HepG2 (cell line): ENCODE results near the gene EPSTI1. TPM values are rescaled to one million over a fixed set of nuclear protein-coding genes. Genes with fewer than 3 reads are reported as not detected.

Source experiments
- ASH2L ChIP-seq: fragments of 300-600, 200-600 bp; sonication (generic); IDR thresholded peaks from 2 replicates; pipeline ENCODE4 v1.7.0; 2017; ENCODE audit warnings: low read depth, mild to moderate bottlenecking, moderate library complexity, mixed read lengths, low read length; ENCODE audit not compliant: insufficient read length
- ATF7-NPFF ChIP-seq: sonication (generic); formaldehyde crosslinking; IDR thresholded peaks from 2 replicates; pipeline ENCODE4 v1.8.1; 2023; ENCODE audit warnings: mild to moderate bottlenecking, low read depth, missing genetic modification reagents, moderate library complexity
- BHLHE40 ChIP-seq: IDR thresholded peaks from 2 replicates; pipeline ENCODE4 v1.6.1; 2011; ENCODE audit warnings: low read length, improper control_type of control experiment
- DMAP1 ChIP-seq: IDR thresholded peaks from 2 replicates; pipeline ENCODE4 v1.6.1; 2016
- THAP11 ChIP-seq: IDR thresholded peaks from 2 replicates; pipeline ENCODE4 v1.6.1; 2016; ENCODE audit warnings: missing biosample characterization, missing genetic modification reagents
- ZNF235 ChIP-seq: sonication (generic); formaldehyde crosslinking; IDR thresholded peaks from 2 replicates; pipeline ENCODE4 v1.8.1; 2023; ENCODE audit warnings: mild to moderate bottlenecking, missing genetic modification reagents, borderline replicate concordance
- ZNF34 ChIP-seq: sonication (generic); formaldehyde crosslinking; IDR thresholded peaks from 2 replicates; pipeline ENCODE4 v1.4.0; 2020; ENCODE audit warnings: mild to moderate bottlenecking, missing genetic modification reagents, borderline replicate concordance
- ZNF839 ChIP-seq: sonication (generic); formaldehyde crosslinking; IDR thresholded peaks from 2 replicates; pipeline ENCODE4 v1.4.0; 2020; ENCODE audit warnings: missing genetic modification reagents, mild to moderate bottlenecking, borderline replicate concordance
- polyA plus RNA-seq, 8 experiments: library from polyadenylated mRNA; depleted of rRNA in 3 of 8; stranded (reverse) in 7 of 8; unstranded in 1 of 8; fragments of >200 nt; fragmentation: Illumina TruSeq in 4 of 8; extraction: Trizol in 4 of 8; gene quantifications; 2 replicates each; pipeline versions ENCODE4 v1.2.1 to v1.2.3, GENCODE V29; 2011 to 2016; ENCODE audit warnings: low read depth in 4 of 8, missing spikeins in 1 of 8, mixed read lengths in 1 of 8; ENCODE audit not compliant: insufficient read depth in 1 of 8
- total RNA-seq, 5 experiments: library from RNA; depleted of rRNA; stranded (reverse); fragments of >200 nt; fragmentation: Illumina TruSeq; extraction: Trizol; gene quantifications; 2 replicates each; pipeline ENCODE4 v1.2.3, GENCODE V29; 2016; ENCODE audit warnings: low read depth in 1 of 5
- TF ChIP-seq, protein P1 (sequence below): sonication (generic); formaldehyde crosslinking; IDR thresholded peaks from 2 replicates; pipeline ENCODE4 v1.4.0; 2020; ENCODE audit warnings: low read depth, missing genetic modification reagents
- TF ChIP-seq, protein P2 (sequence below), 2 experiments: sonication (generic) in 1 of 2; formaldehyde crosslinking in 1 of 2; IDR thresholded peaks; 2 replicates each; pipeline versions ENCODE4 v1.5.1 to v1.6.1; 2011 to 2020; ENCODE audit warnings: borderline replicate concordance in 1 of 2, low read depth in 1 of 2, low read length in 1 of 2, mild to moderate bottlenecking in 1 of 2, missing genetic modification reagents in 1 of 2, moderate library complexity in 1 of 2
- TF ChIP-seq, protein P3 (sequence below): sonication (generic); formaldehyde crosslinking; IDR thresholded peaks from 2 replicates; pipeline ENCODE4 v1.4.0; 2020; ENCODE audit warnings: missing genetic modification reagents
- TF ChIP-seq, protein P4 (sequence below): sonication (generic); formaldehyde crosslinking; IDR thresholded peaks from 2 replicates; pipeline ENCODE4 v1.4.0; 2020; ENCODE audit warnings: missing genetic modification reagents, low read depth, mild to moderate bottlenecking, borderline replicate concordance
- TF ChIP-seq, protein P5 (sequence below): sonication (generic); formaldehyde crosslinking; IDR thresholded peaks from 2 replicates; pipeline ENCODE4 v1.5.0; 2020; ENCODE audit warnings: missing genetic modification reagents

EPSTI1 gene
- total and polyA plus RNA-seq, 2 of the 13 experiments (the other 11 are each of a cell fraction or from before 2014, with no cell fraction given) = 0.03 TPM; not detected in 1

DNA sequence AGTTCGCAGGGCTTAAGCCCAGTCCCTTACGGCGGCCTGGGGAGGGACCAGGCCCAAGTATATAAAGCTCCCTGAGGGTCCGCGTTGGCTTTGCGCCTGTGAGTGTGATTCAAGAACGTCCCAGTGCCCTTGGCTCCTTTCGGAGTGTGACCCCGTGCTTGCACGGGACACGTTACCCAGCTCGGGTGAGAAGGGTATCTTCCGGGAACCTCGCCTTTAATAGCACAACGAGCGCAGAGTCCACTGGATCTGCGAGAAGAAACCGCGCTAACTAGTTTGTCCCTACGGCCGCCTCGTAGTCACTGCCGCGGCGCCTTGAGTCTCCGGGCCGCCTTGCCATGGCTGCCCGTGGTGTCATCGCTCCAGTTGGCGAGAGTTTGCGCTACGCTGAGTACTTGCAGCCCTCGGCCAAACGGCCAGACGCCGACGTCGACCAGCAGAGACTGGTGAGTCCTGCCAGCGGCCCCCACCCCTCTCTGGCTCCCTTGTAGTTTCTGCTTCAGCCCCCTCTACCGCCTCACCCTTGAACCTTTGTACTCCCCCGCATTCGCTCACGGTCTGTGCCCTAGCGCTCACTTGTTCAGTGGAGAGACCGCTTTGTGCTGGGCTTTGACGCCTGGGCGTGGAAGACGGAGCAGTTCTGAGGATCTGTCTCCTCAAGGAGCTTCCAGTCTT lies 31.4 kb upstream of the EPSTI1 start, which contains the start of gene DNAJC15 (continued):
- TF ChIP-seq, protein P1, sequence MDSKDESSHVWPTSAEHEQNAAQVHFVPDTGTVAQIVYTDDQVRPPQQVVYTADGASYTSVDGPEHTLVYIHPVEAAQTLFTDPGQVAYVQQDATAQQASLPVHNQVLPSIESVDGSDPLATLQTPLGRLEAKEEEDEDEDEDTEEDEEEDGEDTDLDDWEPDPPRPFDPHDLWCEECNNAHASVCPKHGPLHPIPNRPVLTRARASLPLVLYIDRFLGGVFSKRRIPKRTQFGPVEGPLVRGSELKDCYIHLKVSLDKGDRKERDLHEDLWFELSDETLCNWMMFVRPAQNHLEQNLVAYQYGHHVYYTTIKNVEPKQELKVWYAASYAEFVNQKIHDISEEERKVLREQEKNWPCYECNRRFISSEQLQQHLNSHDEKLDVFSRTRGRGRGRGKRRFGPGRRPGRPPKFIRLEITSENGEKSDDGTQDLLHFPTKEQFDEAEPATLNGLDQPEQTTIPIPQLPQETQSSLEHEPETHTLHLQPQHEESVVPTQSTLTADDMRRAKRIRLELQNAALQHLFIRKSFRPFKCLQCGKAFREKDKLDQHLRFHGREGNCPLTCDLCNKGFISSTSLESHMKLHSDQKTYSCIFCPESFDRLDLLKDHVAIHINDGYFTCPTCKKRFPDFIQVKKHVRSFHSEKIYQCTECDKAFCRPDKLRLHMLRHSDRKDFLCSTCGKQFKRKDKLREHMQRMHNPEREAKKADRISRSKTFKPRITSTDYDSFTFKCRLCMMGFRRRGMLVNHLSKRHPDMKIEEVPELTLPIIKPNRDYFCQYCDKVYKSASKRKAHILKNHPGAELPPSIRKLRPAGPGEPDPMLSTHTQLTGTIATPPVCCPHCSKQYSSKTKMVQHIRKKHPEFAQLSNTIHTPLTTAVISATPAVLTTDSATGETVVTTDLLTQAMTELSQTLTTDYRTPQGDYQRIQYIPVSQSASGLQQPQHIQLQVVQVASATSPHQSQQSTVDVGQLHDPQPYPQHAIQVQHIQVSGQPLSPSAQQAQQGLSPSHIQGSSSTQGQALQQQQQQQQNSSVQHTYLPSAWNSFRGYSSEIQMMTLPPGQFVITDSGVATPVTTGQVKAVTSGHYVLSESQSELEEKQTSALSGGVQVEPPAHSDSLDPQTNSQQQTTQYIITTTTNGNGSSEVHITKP (CRISPR knock-in tag) = peak; percentile 76; the same call in 1 of the 2 replicates
- TF ChIP-seq DMAP1 (CRISPR knock-in tag) = peak; percentile 77
- 0 out of 2 replicates have a peak, but pooled peaks have one; percentile 32 for TF ChIP-seq ZNF34 (CRISPR knock-in tag)
- TF ChIP-seq, protein P2, sequence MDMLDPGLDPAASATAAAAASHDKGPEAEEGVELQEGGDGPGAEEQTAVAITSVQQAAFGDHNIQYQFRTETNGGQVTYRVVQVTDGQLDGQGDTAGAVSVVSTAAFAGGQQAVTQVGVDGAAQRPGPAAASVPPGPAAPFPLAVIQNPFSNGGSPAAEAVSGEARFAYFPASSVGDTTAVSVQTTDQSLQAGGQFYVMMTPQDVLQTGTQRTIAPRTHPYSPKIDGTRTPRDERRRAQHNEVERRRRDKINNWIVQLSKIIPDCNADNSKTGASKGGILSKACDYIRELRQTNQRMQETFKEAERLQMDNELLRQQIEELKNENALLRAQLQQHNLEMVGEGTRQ (IDR thresholded peaks at IDR 0.05; ENCODE audit: low read depth, low read length) = no peak
- TF ChIP-seq, protein P2 (CRISPR knock-in tag; IDR thresholded peaks at IDR 0.05; ENCODE audit: borderline replicate concordance) = 0 out of 2 replicates have a peak, but pooled peaks have one; percentile 26
- TF ChIP-seq, protein P3, sequence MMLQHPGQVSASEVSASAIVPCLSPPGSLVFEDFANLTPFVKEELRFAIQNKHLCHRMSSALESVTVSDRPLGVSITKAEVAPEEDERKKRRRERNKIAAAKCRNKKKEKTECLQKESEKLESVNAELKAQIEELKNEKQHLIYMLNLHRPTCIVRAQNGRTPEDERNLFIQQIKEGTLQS = 0 out of 2 replicates have a peak, but pooled peaks have one; percentile 43
- TF ChIP-seq THAP11 (CRISPR knock-in tag) = peak; percentile 78
- peak; percentile 71 for TF ChIP-seq ATF7-NPFF (CRISPR knock-in tag)
- 0 out of 2 replicates have a peak, but pooled peaks have one; percentile 59 for TF ChIP-seq ZNF839 (CRISPR knock-in tag)
- TF ChIP-seq ZNF235 (CRISPR knock-in tag) = no peak
- TF ChIP-seq ASH2L = peak; percentile 90
- TF ChIP-seq, protein P4, sequence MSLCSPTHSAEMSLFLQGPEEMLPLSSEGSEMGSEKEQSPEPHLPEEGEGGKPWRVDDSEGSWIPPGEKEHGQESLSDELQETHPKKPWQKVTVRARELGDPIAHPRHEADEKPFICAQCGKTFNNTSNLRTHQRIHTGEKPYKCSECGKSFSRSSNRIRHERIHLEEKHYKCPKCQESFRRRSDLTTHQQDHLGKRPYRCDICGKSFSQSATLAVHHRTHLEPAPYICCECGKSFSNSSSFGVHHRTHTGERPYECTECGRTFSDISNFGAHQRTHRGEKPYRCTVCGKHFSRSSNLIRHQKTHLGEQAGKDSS = 0 out of 2 replicates have a peak, but pooled peaks have one; percentile 54
- TF ChIP-seq, protein P5, sequence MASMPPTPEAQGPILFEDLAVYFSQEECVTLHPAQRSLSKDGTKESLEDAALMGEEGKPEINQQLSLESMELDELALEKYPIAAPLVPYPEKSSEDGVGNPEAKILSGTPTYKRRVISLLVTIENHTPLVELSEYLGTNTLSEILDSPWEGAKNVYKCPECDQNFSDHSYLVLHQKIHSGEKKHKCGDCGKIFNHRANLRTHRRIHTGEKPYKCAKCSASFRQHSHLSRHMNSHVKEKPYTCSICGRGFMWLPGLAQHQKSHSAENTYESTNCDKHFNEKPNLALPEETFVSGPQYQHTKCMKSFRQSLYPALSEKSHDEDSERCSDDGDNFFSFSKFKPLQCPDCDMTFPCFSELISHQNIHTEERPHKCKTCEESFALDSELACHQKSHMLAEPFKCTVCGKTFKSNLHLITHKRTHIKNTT = no peak
- TF ChIP-seq BHLHE40 = peak; percentile 23; the same call in 1 of the 2 replicates
